Brain microvascular endothelial cell (primary cell): ENCODE measurements around the gene LNPK.

ENCODE experiments used
- DNase-seq: peaks from one replicate; pipeline ENCODE4 v3.0.0-alpha.2; 2020
- H3K27ac ChIP-seq: fragments of 250-450 bp; sonication (Bioruptor Pico); 2 replicates; pipeline ENCODE4 v1.5.1; 2020; ENCODE audit warnings: mild to moderate bottlenecking, moderate library complexity
- H3K27me3 ChIP-seq: fragments of 250-450 bp; sonication (Bioruptor Pico); replicated peaks from 2 replicates; pipeline ENCODE4 v1.5.1; 2020; ENCODE audit warnings: mild to moderate bottlenecking
- H3K36me3 ChIP-seq: fragments of 250-450 bp; sonication (Bioruptor Pico); replicated peaks from 2 replicates; pipeline ENCODE4 v1.5.1; 2020; ENCODE audit warnings: mild to moderate bottlenecking
- H3K4me3 ChIP-seq: 2 replicates; pipeline ENCODE4 v1.5.1; 2011; ENCODE audit warnings: low read depth, mild to moderate bottlenecking, control low read depth, low read length, moderate library complexity
- CTCF ChIP-seq: IDR thresholded peaks from 2 replicates; pipeline ENCODE4 v1.5.1; 2011; ENCODE audit warnings: low read depth, mild to moderate bottlenecking, moderate library complexity, low read length, control low read depth, inconsistent platforms; ENCODE audit errors: missing control alignments
- in situ Hi-C: cut with HindIII; loops from 2 replicates; pipeline ENCODE4 v1.10.0; 2017; ENCODE audit warnings: low sequenced_read_pairs, low pct_ligation_motif_present

LNPK gene

GRCh38 chr2:176004934-176005333, 2.9 kb upstream of the LNPK start:
- no peak for TF ChIP-seq CTCF
- in situ Hi-C loops = no loop called here
- Histone ChIP-seq H3K27ac (no peak overlapping the region), H3K36me3 (no peaks in the 10 kb centered on the region), H3K4me3 (no peak overlapping the region), H3K27me3 (no peaks in the 10 kb centered on the region)
- DNase-seq = no peak

- Histone ChIP-seq H3K36me3 (no peaks in the 10 kb centered on the region), H3K27me3 (no peaks in the 10 kb centered on the region), H3K4me3 (no peak overlapping the region), H3K27ac (no peak overlapping the region)
- TF ChIP-seq CTCF = no peak
- no peak for DNase-seq
- in situ Hi-C loops = no loop called here
These were observed 1.9 kb upstream of the LNPK start for GRCh38 chr2:176003958-176004357.

GRCh38 chr2:176002688-176003210, 682 bp upstream of the LNPK start:
- no peak for TF ChIP-seq CTCF
- in situ Hi-C loops = no loop called here
- Histone ChIP-seq H3K27me3 (no peaks in the 10 kb centered on the region), H3K4me3 (peak overlapping the region; percentile 81), H3K36me3 (no peaks in the 10 kb centered on the region), H3K27ac (no peak overlapping the region)
- peak; percentile 22 for DNase-seq

DNA sequence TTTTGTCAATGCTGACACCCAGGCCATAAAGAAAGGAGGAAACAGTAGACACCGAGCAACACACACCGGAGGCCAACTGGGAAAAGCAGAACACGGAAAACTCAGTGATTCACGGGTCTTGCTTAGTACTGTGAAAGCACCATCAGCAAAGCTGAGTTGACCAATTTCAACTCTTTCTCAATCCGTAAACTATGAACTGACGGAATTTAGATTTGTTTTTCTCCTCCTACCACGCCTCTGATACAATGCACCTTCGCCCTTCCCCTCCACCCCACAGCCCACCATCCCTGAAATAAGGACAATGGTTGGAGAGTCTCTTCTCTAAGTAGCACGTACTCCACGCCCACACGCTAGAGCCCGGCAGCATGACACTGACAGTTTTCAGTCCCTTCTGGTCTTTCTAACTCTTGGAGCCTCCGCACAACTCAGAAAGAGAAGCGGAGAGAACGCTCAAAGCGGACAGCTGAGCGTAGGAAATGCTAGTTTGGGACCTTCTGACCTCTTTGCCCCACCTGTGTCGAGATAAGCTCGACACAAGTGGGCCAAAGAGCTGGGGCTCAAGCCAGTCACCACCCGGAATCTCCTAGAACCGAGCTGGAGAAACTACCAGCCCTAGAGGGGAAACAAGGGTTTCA, 669 bp downstream of the LNPK start:
- Histone ChIP-seq H3K27me3 (no peaks in the 10 kb centered on the region), H3K27ac (peak overlapping the region; percentile 52), H3K36me3 (no peaks in the 10 kb centered on the region), H3K4me3 (peak overlapping the region; percentile 81)
- in situ Hi-C loops = no loop called here
- DNase-seq = peak; percentile 28
- TF ChIP-seq CTCF = no peak

DNA sequence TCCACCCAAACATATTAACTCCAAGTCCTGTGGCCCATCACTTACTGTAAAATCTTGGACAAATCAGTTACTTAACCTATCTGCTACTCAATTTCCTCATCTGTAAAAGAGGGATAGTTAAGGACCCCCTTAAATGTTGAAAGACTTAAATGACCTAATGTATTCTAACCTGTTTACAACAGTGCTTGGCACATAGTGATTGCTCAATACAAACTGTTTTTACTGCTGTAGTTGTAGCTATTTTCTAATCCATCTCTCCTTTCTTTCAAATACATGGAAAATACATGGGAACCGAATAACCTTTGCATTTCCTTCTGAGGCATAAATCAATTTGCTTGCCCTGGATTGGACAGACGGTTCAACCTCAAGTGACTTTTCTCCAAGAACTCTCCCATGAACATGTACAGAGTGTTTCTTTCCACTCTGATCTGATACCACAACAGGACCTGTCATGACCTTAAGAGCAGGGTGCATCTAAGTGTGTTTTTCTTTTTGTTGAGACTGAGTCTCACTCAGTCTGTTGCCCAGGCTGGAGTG, 2.7 kb downstream of the LNPK start:
- H3K27me3 ChIP-seq = no peaks in the 10 kb centered on the region
- no peak for DNase-seq
- no peak overlapping the region for H3K4me3 ChIP-seq
- no peak for TF ChIP-seq CTCF
- no peak overlapping the region for H3K27ac ChIP-seq
- in situ Hi-C loops = no loop called here
- H3K36me3 ChIP-seq = no peaks in the 10 kb centered on the region
